ENCODE results near the gene PPIF. TPM values are rescaled to one million over a fixed set of nuclear protein-coding genes. Genes with fewer than 3 reads are reported as not detected.

Gene PPIF
- total RNA-seq, 1 experiment from 2014 or later: 203 TPM

GRCh38 chr10:79375321-79376077 lies 28.2 kb downstream of the PPIF start:
- Histone ChIP-seq H2AFZ (no peak overlapping the region), H4K20me1 (ENCODE audit: insufficient read depth) (no peaks in the 10 kb centered on the region)

DNA sequence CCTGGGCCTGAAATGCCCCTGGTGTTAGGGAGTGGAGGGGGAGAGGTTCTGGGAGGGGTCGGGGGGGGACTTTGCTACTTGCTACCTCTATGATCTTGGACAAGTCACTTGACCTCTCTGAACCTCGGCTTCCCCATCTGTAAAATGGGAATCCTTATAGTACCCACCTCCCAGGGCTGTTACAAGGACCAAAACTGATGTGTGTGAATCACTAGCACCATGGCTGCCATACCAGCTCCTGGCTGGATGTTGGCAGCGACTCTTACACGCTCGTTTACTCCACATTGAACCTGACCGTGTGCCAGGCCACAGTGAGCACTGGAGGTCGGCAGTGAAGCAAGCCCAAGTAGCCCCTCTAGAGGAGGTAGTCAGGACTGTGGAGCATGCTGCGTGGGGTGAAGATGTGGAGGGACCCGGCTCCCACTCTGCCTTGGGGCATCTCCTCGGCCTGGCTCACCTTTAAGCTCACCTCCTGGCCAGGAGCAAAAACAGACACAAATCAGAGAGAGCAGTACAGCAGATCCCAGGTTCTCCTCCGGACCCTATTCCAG lies 28.9 kb downstream of the PPIF start:
- Histone ChIP-seq H2AFZ (no peak overlapping the region), H3K4me2 (no peak overlapping the region), H3K27me3 (ENCODE audit: insufficient read depth, low read depth) (no peaks in the 10 kb centered on the region), H3K79me2 (ENCODE audit: low read depth) (no peaks in the 10 kb centered on the region), H3K36me3 (ENCODE audit: low read depth) (no peaks in the 10 kb centered on the region), H3K27ac (no peak overlapping the region), H3K4me1 (replicated peaks; ENCODE audit: insufficient read depth) (0 out of 2 replicates have a peak, but pooled peaks cover 10% of the 10 kb centered on the region), H3K9me2 (ENCODE audit: insufficient read depth) (no peaks in the 10 kb centered on the region), H4K20me1 (ENCODE audit: insufficient read depth) (no peaks in the 10 kb centered on the region), H3F3A (ENCODE audit: insufficient read depth, low read depth) (peaks cover 21% of the 10 kb centered on the region; the same call in 1 of the 2 replicates), H3K4me3 (no peak overlapping the region), H3K9me3 (ENCODE audit: insufficient read depth, low read depth) (peaks cover 4% of the 10 kb centered on the region; the same call in 1 of the 2 replicates)
- DNase-seq: no peak
- TF ChIP-seq, protein P1, sequence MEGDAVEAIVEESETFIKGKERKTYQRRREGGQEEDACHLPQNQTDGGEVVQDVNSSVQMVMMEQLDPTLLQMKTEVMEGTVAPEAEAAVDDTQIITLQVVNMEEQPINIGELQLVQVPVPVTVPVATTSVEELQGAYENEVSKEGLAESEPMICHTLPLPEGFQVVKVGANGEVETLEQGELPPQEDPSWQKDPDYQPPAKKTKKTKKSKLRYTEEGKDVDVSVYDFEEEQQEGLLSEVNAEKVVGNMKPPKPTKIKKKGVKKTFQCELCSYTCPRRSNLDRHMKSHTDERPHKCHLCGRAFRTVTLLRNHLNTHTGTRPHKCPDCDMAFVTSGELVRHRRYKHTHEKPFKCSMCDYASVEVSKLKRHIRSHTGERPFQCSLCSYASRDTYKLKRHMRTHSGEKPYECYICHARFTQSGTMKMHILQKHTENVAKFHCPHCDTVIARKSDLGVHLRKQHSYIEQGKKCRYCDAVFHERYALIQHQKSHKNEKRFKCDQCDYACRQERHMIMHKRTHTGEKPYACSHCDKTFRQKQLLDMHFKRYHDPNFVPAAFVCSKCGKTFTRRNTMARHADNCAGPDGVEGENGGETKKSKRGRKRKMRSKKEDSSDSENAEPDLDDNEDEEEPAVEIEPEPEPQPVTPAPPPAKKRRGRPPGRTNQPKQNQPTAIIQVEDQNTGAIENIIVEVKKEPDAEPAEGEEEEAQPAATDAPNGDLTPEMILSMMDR (conservative IDR thresholded peaks at IDR 0.05): no peak
- TF ChIP-seq EZH2 (IDR thresholded peaks at IDR 0.05; ENCODE audit: low read depth): no peak
- intact Hi-C loops (cut with micrococcal nuclease; ENCODE audit: unreplicated experiment): no loop called here
- BruUV-seq (replicated peaks): no TSS peak
- ChIA-PET POLR2A (ENCODE audit: unreplicated experiment) (no interaction called here), CTCF (no interaction called here)

More at GRCh38 chr10:79375321-79376077, 28.2 kb downstream of the PPIF start:
- BruUV-seq (replicated peaks): no TSS peak
- CTCF ChIA-PET: interaction anchor here (1.1 kb wide), 1 partner anchor 92 kb away, joined by 4 read pairs; no protein-coding TSS in a partner anchor
- Histone ChIP-seq H3K36me3 (ENCODE audit: low read depth) (no peaks in the 10 kb centered on the region), H3K4me1 (replicated peaks; ENCODE audit: insufficient read depth) (0 out of 2 replicates have a peak, but pooled peaks cover 10% of the 10 kb centered on the region), H3K79me2 (ENCODE audit: low read depth) (no peaks in the 10 kb centered on the region), H3K27me3 (ENCODE audit: insufficient read depth, low read depth) (no peaks in the 10 kb centered on the region), H3K9me2 (ENCODE audit: insufficient read depth) (no peaks in the 10 kb centered on the region), H3K27ac (no peak overlapping the region), H3K4me2 (no peak overlapping the region), H3K4me3 (no peak overlapping the region), H3F3A (ENCODE audit: insufficient read depth, low read depth) (peaks cover 21% of the 10 kb centered on the region; the same call in 1 of the 2 replicates), H3K9me3 (ENCODE audit: insufficient read depth, low read depth) (peaks cover 6% of the 10 kb centered on the region; the same call in 1 of the 2 replicates)
- intact Hi-C loops (cut with micrococcal nuclease; ENCODE audit: unreplicated experiment): loop anchor here (2.0 kb wide), 1 partner anchor 59 kb away; no protein-coding TSS in a partner anchor
- no peak for TF ChIP-seq EZH2 (IDR thresholded peaks at IDR 0.05; ENCODE audit: low read depth)
- DNase-seq: peak in 1 of 2 experiments; percentile 39
- POLR2A ChIA-PET (ENCODE audit: unreplicated experiment): no interaction called here

DNA sequence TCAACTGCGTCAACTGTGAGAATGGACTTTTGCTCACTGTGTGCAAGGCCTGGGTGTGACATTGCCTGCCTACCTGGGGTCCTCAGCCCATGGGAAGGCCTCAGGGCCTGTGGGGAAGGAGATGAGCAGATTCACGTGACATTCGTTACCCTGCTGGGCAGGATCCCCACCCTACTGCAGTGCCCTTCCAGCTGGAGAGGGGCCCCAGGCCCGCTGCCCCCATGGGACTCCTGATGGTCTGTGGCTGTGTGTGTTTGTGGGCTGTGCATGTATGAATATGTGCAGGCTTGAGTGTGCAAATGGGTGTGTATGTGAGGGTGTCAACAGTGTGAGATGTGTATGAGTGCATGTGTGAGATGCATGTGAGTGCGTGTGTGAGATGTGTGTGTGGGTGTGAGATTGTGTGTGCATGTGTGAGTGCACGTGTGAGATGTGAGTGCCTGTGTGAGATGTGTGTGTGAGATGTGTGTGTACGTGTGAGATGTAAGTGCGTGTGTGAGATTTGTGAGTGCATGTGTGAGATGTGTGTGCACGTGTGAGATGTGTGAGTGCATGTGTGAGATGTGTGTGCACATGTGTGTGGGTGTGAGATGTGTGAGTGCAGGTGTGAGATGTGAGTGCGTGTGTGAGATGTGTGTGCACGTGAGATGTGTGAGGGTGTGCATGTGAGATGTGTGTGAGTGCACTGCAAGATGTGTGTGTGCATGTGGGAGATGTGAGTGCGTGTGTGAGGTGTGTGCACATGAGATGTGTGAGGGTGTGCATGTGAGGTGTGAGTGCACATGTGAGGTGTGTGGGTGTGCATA lies 29.7 kb downstream of the PPIF start:
- Histone ChIP-seq H3K27ac (no peak overlapping the region), H3K4me1 (replicated peaks; ENCODE audit: insufficient read depth) (0 out of 2 replicates have a peak, but pooled peaks cover 10% of the 10 kb centered on the region), H3K9me2 (ENCODE audit: insufficient read depth) (no peaks in the 10 kb centered on the region), H3K4me3 (no peak overlapping the region), H3K4me2 (no peak overlapping the region), H3K36me3 (ENCODE audit: low read depth) (no peaks in the 10 kb centered on the region), H3K9me3 (ENCODE audit: insufficient read depth, low read depth) (no peaks in the 10 kb centered on the region), H3F3A (ENCODE audit: insufficient read depth, low read depth) (peaks cover 21% of the 10 kb centered on the region; the same call in 1 of the 2 replicates), H3K79me2 (ENCODE audit: low read depth) (no peaks in the 10 kb centered on the region), H2AFZ (no peak overlapping the region), H3K27me3 (ENCODE audit: insufficient read depth, low read depth) (no peaks in the 10 kb centered on the region), H4K20me1 (ENCODE audit: insufficient read depth) (no peaks in the 10 kb centered on the region)
- DNase-seq: no peak
- intact Hi-C loops (cut with micrococcal nuclease; ENCODE audit: unreplicated experiment): no loop called here
- CTCF ChIA-PET: no interaction called here
- TF ChIP-seq, protein P1 (conservative IDR thresholded peaks at IDR 0.05): no peak
- no peak for TF ChIP-seq EZH2 (IDR thresholded peaks at IDR 0.05; ENCODE audit: low read depth)
- POLR2A ChIA-PET (ENCODE audit: unreplicated experiment): no interaction called here
- BruUV-seq (replicated peaks): no TSS peak
